Stomach smooth muscle (tissue), 2 donors: ENCODE measurements around the gene EPB41.
"Not testable (repeated sequence)": the region's sequence is repeated elsewhere in the genome, so short reads cannot be mapped to it uniquely, and the experiment has no call there.

ENCODE experiments used
- H3K27ac ChIP-seq: one replicate; pipeline ENCODE4 v1.7.0; 2013; ENCODE audit warnings: mild to moderate bottlenecking, low read length, inconsistent platforms
- H3K27me3 ChIP-seq, 2 donors: one replicate each; pipeline ENCODE4 v1.7.0; 2013; ENCODE audit warnings: low read length in 2 of 2; ENCODE audit not compliant: insufficient read depth in 2 of 2, control insufficient read depth in 1 of 2
- H3K36me3 ChIP-seq, 2 donors: one replicate each; pipeline ENCODE4 v1.7.0; 2013; ENCODE audit warnings: low read length in 2 of 2; ENCODE audit not compliant: control insufficient read depth in 2 of 2, insufficient read depth in 2 of 2
- H3K4me1 ChIP-seq: one replicate; pipeline ENCODE4 v1.7.0; 2013; ENCODE audit warnings: low read length; ENCODE audit not compliant: control insufficient read depth, insufficient read depth
- H3K4me3 ChIP-seq, 2 donors: one replicate each; pipeline ENCODE4 v1.7.0; 2013; ENCODE audit warnings: low read length in 2 of 2
- H3K9ac ChIP-seq, 2 donors: one replicate each; pipeline ENCODE4 v1.7.0; 2013; ENCODE audit warnings: low read length in 2 of 2, mild to moderate bottlenecking in 1 of 2
- H3K9me3 ChIP-seq, 2 donors: one replicate each; pipeline ENCODE4 v1.7.0; 2013; ENCODE audit warnings: low read length in 2 of 2; ENCODE audit not compliant: control insufficient read depth in 2 of 2
- donor health status: healthy.
- donor health status: Pancreatic carcinoma.

The EPB41 gene

GRCh38 chr1:28927648-28928313, 13.4 kb downstream of the EPB41 start:
- Histone ChIP-seq H3K36me3 (no peaks in the 10 kb centered on the region), H3K27ac (peak overlapping the region; percentile 33), H3K9ac (peak overlapping the region; percentile 43 to 44), H3K9me3 (no peaks in the 10 kb centered on the region), H3K27me3 (no peaks in the 10 kb centered on the region), H3K4me1 (peaks cover 9% of the 10 kb centered on the region), H3K4me3 (peak overlapping the region in 1 of 2 donors; percentile 25)

DNA sequence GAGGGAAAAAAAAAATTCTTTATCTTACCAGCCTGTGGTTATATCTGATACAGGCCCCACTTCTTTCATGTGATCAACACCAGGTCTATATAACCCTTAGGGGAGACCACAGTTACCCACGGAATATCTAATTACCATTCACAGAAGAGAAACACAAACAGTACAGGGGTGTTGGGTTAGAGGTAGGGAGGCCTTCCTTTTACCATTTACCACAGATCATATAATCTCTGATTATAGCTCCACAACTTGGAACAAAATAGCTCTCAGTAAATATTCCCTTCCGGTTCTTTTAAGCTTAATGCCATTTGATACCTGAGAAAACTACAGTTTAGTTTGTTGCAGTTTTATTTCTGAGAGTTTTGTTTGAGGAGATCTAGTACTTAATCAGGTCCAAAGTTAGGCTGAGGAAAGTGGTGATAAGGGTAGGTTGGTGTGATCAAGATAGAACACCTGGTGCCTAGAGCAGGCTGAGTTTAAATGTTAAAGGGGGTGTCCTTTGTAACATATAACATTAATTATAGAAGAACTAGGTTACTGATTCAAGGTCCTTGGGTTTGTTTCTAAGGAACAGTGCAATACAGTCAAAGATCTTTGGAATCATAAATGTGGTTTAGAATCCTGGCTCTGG, 14.1 kb downstream of the EPB41 start:
- no peak overlapping the region for H3K4me3 ChIP-seq
- no peaks in the 10 kb centered on the region for H3K9me3 ChIP-seq
- H3K27ac ChIP-seq: no peak overlapping the region
- H3K4me1 ChIP-seq: peaks cover 9% of the 10 kb centered on the region
- no peaks in the 10 kb centered on the region for H3K36me3 ChIP-seq
- H3K9ac ChIP-seq: peak overlapping the region in 1 of 2 donors; percentile 44
- no peaks in the 10 kb centered on the region for H3K27me3 ChIP-seq

DNA sequence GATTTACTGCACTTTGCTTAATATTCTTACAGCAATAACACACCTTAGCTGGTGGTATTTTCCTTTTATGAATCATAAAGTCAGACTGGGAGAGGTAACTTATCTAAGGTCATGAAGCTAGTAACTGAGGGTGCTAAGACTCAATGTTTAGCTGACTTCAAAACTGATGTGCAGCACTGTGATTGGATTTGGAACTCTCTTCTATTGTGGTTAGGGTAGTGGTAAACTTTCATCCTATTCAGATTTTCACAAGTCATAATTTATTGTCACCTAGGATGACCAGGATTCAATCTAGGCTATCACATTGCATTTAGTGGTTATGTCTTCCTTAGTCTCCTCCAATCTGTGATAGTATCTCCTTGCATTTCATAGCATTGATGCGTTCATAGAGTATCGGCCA, 18.9 kb downstream of the EPB41 start:
- Histone ChIP-seq H3K4me1 (no peaks in the 10 kb centered on the region), H3K36me3 (no peaks in the 10 kb centered on the region), H3K4me3 (no peak overlapping the region), H3K9me3 (no peaks in the 10 kb centered on the region), H3K9ac (no peak overlapping the region), H3K27ac (no peak overlapping the region), H3K27me3 (no peaks in the 10 kb centered on the region)

DNA sequence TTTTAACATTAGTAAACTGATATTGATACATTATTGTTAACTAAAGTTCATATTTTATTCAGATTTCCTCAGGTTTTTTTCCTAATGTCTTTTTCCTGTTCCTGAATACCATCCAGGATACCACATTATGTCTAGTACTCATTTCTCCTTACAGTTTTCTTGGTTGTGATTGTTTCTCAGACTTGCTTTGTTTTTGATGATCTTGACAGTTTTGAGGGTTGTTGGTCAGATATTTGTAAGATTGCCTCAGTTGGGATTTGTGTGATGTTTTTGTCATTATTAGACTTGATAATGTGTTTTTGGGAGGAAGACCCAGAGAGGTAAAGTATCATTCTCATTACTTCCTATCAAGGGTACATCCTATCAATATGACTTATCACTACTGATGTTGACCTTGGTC, 19.5 kb downstream of the EPB41 start:
- H3K4me3 ChIP-seq: no peak overlapping the region
- H3K9me3 ChIP-seq: no peaks in the 10 kb centered on the region
- H3K27ac ChIP-seq: no peak overlapping the region
- H3K4me1 ChIP-seq: no peaks in the 10 kb centered on the region
- H3K27me3 ChIP-seq: no peaks in the 10 kb centered on the region
- no peaks in the 10 kb centered on the region for H3K36me3 ChIP-seq
- H3K9ac ChIP-seq: no peak overlapping the region

GRCh38 chr1:28934676-28935075, 20.3 kb downstream of the EPB41 start:
- Histone ChIP-seq H3K36me3 (no peaks in the 10 kb centered on the region), H3K27ac (no peak overlapping the region), H3K9ac (no peak overlapping the region), H3K4me3 (no peak overlapping the region), H3K27me3 (no peaks in the 10 kb centered on the region), H3K4me1 (no peaks in the 10 kb centered on the region), H3K9me3 (no peaks in the 10 kb centered on the region)

- H3K9ac ChIP-seq: no peak overlapping the region
- H3K4me1 ChIP-seq: no peaks in the 10 kb centered on the region
Observed at GRCh38 chr1:28935293-28935692, 20.9 kb downstream of the EPB41 start.

GRCh38 chr1:28936094-28936493, 21.7 kb downstream of the EPB41 start:
- no peaks in the 10 kb centered on the region for H3K4me1 ChIP-seq
- H3K27ac ChIP-seq: no peak overlapping the region
- no peak overlapping the region for H3K9ac ChIP-seq
- no peaks in the 10 kb centered on the region for H3K27me3 ChIP-seq
- no peaks in the 10 kb centered on the region for H3K9me3 ChIP-seq
- no peaks in the 10 kb centered on the region for H3K36me3 ChIP-seq
- H3K4me3 ChIP-seq: no peak overlapping the region

More at GRCh38 chr1:28935293-28935692, 20.9 kb downstream of the EPB41 start:
- H3K27me3 ChIP-seq: no peaks in the 10 kb centered on the region
- H3K27ac ChIP-seq: no peak overlapping the region
- no peaks in the 10 kb centered on the region for H3K9me3 ChIP-seq
- H3K4me3 ChIP-seq: no peak overlapping the region
- no peaks in the 10 kb centered on the region for H3K36me3 ChIP-seq

- no peak overlapping the region for H3K9ac ChIP-seq
- no peak overlapping the region for H3K4me3 ChIP-seq
- H3K9me3 ChIP-seq: no peaks in the 10 kb centered on the region
- H3K27ac ChIP-seq: no peak overlapping the region
- H3K36me3 ChIP-seq: no peaks in the 10 kb centered on the region
- H3K27me3 ChIP-seq: no peaks in the 10 kb centered on the region
- no peaks in the 10 kb centered on the region for H3K4me1 ChIP-seq
Observed at GRCh38 chr1:28936528-28936927, 22.2 kb downstream of the EPB41 start.

- not testable (repeated sequence) for H3K36me3 ChIP-seq, H3K27ac ChIP-seq, H3K9ac ChIP-seq, H3K4me1 ChIP-seq, H3K4me3 ChIP-seq, H3K9me3 ChIP-seq, H3K27me3 ChIP-seq
Observed at GRCh38 chr1:28943581-28943980, 29.2 kb downstream of the EPB41 start.

DNA sequence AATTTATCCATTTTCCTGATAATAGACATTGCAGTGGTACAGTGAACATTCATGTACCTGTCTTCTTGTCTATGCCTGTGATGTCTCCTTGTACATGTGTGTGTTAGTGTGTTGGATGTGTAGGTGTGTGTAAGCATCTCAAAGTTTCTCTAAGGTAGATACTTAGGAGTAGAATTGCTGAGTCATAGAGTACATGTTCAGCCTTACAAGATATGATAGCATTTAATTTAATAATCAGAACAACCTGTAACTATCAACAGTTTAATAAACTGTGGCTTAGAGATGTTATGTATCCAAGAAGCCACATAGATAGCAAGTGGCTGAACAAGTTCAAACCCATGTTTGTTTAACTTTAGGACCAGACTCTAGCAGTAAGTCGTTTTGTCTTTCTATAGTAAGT, 35.6 kb downstream of the EPB41 start:
- no peak overlapping the region for H3K9ac ChIP-seq
- H3K36me3 ChIP-seq: no peaks in the 10 kb centered on the region
- H3K4me3 ChIP-seq: no peak overlapping the region
- H3K9me3 ChIP-seq: no peaks in the 10 kb centered on the region
- H3K27me3 ChIP-seq: no peaks in the 10 kb centered on the region
- no peak overlapping the region for H3K27ac ChIP-seq
- no peaks in the 10 kb centered on the region for H3K4me1 ChIP-seq

- no peaks in the 10 kb centered on the region for H3K36me3 ChIP-seq
- H3K9ac ChIP-seq: no peak overlapping the region
- H3K9me3 ChIP-seq: no peaks in the 10 kb centered on the region
- no peaks in the 10 kb centered on the region for H3K27me3 ChIP-seq
- no peaks in the 10 kb centered on the region for H3K4me1 ChIP-seq
- no peak overlapping the region for H3K4me3 ChIP-seq
- H3K27ac ChIP-seq: no peak overlapping the region
Observed at GRCh38 chr1:28950449-28950848, 36.1 kb downstream of the EPB41 start.
